A549 (cell line): Measurements from ENCODE around the gene PEX7. TPM values are rescaled to one million over a fixed set of nuclear protein-coding genes. Genes with fewer than 3 reads are reported as not detected.

Experiments used
- ATAC-seq, 2 experiments: fragments of 200-7000 bp in 1 of 2; fragments of >200 bp in 1 of 2; cut with Nextera tagmentation in 1 of 2; cut with Tn5 transposase in 1 of 2; 3 replicates each; pipeline versions ENCODE4 v1.8.0 to v1.9.1; 2018 to 2020; ENCODE audit warnings: mild to moderate bottlenecking in 1 of 2, moderate library complexity in 1 of 2
- CTCF ChIA-PET: fragments of 300-600 bp; sonication (Branson Sonifier 250); formaldehyde crosslinking; extraction: SDS; loops from one replicate; lab custom pipeline; 2021; ENCODE audit warnings: antibody characterized with exemption, inconsistent platforms; lab: Yijun Ruan, JAX
- POLR2A ChIA-PET: fragments of 350-600 bp; formaldehyde crosslinking; extraction: SDS; loops from one replicate; lab custom pipeline; 2021; ENCODE audit warnings: antibody characterized with exemption, inconsistent platforms; lab: Yijun Ruan, JAX
- DNase-seq, 2 experiments: peaks; one replicate each; pipeline versions ENCODE4 v3.0.0 to v3.0.0-alpha.2; 2011 to 2016; ENCODE audit warnings: low read depth in 1 of 2, low spot score in 1 of 2
- FAIRE-seq: peaks from 2 replicates; lab custom pipeline; 2011; peaks lifted over from hg19 to GRCh38; lab: Jason Lieb, UNC
- H3K27ac ChIP-seq, 2 experiments: fragments of >200 bp; sonication (Bioruptor Twin); formaldehyde crosslinking; 3 replicates each; pipeline ENCODE4 v1.5.1; 2016 to 2017
- H3K4me1 ChIP-seq: fragments of >200 bp; sonication (Bioruptor Twin); formaldehyde crosslinking; 3 replicates; pipeline ENCODE4 v1.6.1; 2016
- H3K4me2 ChIP-seq: fragments of >200 bp; sonication (Bioruptor Twin); formaldehyde crosslinking; 3 replicates; pipeline ENCODE4 v1.6.1; 2016
- H3K4me3 ChIP-seq: fragments of >200 bp; sonication (Bioruptor Twin); formaldehyde crosslinking; 3 replicates; pipeline ENCODE4 v1.5.1; 2016
- H3K9me3 ChIP-seq: fragments of >200 bp; sonication (Bioruptor Twin); formaldehyde crosslinking; 3 replicates; pipeline ENCODE4 v1.6.1; 2016
- BHLHE40 ChIP-seq: IDR thresholded peaks from 2 replicates; pipeline ENCODE4 v1.6.1; 2012; ENCODE audit warnings: low read depth, low read length, inconsistent platforms
- CBX2 ChIP-seq: fragments of 200-600 bp; sonication (generic); IDR thresholded peaks from 2 replicates; pipeline ENCODE4 v1.6.1; 2016; ENCODE audit warnings: low read depth, mild to moderate bottlenecking, borderline replicate concordance
- CHD2 ChIP-seq: fragments of 150-350 bp; IDR thresholded peaks from 2 replicates; pipeline ENCODE4 v1.6.1; 2014; ENCODE audit warnings: low read length; ENCODE audit not compliant: partially characterized antibody
- CHD4 ChIP-seq: fragments of 200-600 bp; sonication (generic); IDR thresholded peaks from 2 replicates; pipeline ENCODE4 v1.6.1; 2016; ENCODE audit warnings: antibody characterized with exemption, mild to moderate bottlenecking, borderline replicate concordance
- EHF ChIP-seq: fragments of 250-450 bp; sonication (Bioruptor Pico); IDR thresholded peaks from 2 replicates; pipeline ENCODE4 v1.5.0; 2020; ENCODE audit warnings: mild to moderate bottlenecking
- FOSL2 ChIP-seq, 2 experiments: fragments of 450-650 bp in 1 of 2; fragments of >200 bp in 1 of 2; sonication (Bioruptor Twin) in 1 of 2; formaldehyde crosslinking; IDR thresholded peaks; 2 replicates each; pipeline versions ENCODE4 v1.5.0 to v1.6.1; 2016 to 2020; ENCODE audit warnings: mild to moderate bottlenecking in 1 of 2, moderate library complexity in 1 of 2
- FOXS1 ChIP-seq: fragments of 250-450 bp; sonication (Bioruptor Pico); IDR thresholded peaks from 2 replicates; pipeline ENCODE4 v1.5.0; 2020; ENCODE audit warnings: mild to moderate bottlenecking, moderate library complexity
- HDAC2 ChIP-seq: fragments of 200-600 bp; sonication (generic); IDR thresholded peaks from 2 replicates; pipeline ENCODE4 v1.6.1; 2016
- HOXA7 ChIP-seq: fragments of 250-450 bp; sonication (Bioruptor Pico); IDR thresholded peaks from 2 replicates; pipeline ENCODE4 v1.5.0; 2020; ENCODE audit warnings: mild to moderate bottlenecking, moderate library complexity
- HOXB13 ChIP-seq: fragments of 250-450 bp; sonication (Bioruptor Pico); IDR thresholded peaks from 2 replicates; pipeline ENCODE4 v1.5.0; 2020; ENCODE audit warnings: low read depth, mild to moderate bottlenecking, moderate library complexity
- HOXB5 ChIP-seq: fragments of 250-450 bp; sonication (Bioruptor Pico); IDR thresholded peaks from 2 replicates; pipeline ENCODE4 v1.5.0; 2020; ENCODE audit warnings: mild to moderate bottlenecking, moderate library complexity
- JUN ChIP-seq, 2 experiments: fragments of >200 bp; sonication (Bioruptor Twin); formaldehyde crosslinking; IDR thresholded peaks; 2 replicates in 1 of 2; 3 replicates in 1 of 2; pipeline ENCODE4 v1.6.1; 2016 to 2017
- JUNB ChIP-seq: fragments of >200 bp; sonication (Bioruptor Twin); formaldehyde crosslinking; IDR thresholded peaks from 2 replicates; pipeline ENCODE4 v1.6.1; 2016
- KDM1A ChIP-seq: fragments of 200-600 bp; sonication (generic); IDR thresholded peaks from 2 replicates; pipeline ENCODE4 v1.6.1; 2016; ENCODE audit warnings: low read depth, mild to moderate bottlenecking
- KDM5A ChIP-seq: fragments of 200-600 bp; sonication (generic); IDR thresholded peaks from 2 replicates; pipeline ENCODE4 v1.6.1; 2016; ENCODE audit warnings: antibody characterized with exemption, mild to moderate bottlenecking
- MAFK ChIP-seq: fragments of 450-650 bp; IDR thresholded peaks from 2 replicates; pipeline ENCODE4 v1.6.1; 2014; ENCODE audit not compliant: partially characterized antibody
- MYC ChIP-seq: IDR thresholded peaks from 2 replicates; pipeline ENCODE4 v1.6.1; 2012; ENCODE audit warnings: mild to moderate bottlenecking, inconsistent platforms, low read length, improper control_type of control experiment, borderline replicate concordance
- NPAS2 ChIP-seq: fragments of 250-450 bp; sonication (Bioruptor Pico); IDR thresholded peaks from 2 replicates; pipeline ENCODE4 v1.8.0; 2022; ENCODE audit warnings: mild to moderate bottlenecking, moderate library complexity, borderline replicate concordance
- NR3C1 ChIP-seq: fragments of >200 bp; sonication (Bioruptor Twin); formaldehyde crosslinking; IDR thresholded peaks from 3 replicates; pipeline ENCODE4 v1.6.1; 2017
- RAD21 ChIP-seq, 2 experiments: fragments of >200 bp in 1 of 2; sonication (Bioruptor Twin) in 1 of 2; formaldehyde crosslinking in 1 of 2; IDR thresholded peaks in 1 of 2; conservative IDR thresholded peaks in 1 of 2; 2 replicates in 1 of 2; 3 replicates in 1 of 2; pipeline ENCODE4 v1.6.1; 2012 to 2018; ENCODE audit warnings: inconsistent platforms in 1 of 2
- RNF2 ChIP-seq: fragments of 200-600 bp; sonication (generic); IDR thresholded peaks from 2 replicates; pipeline ENCODE4 v1.6.1; 2016; ENCODE audit warnings: low read depth, mild to moderate bottlenecking, antibody characterized with exemption, moderate library complexity, borderline replicate concordance
- TFCP2L1 ChIP-seq: fragments of 250-450 bp; sonication (Bioruptor Pico); IDR thresholded peaks from 2 replicates; pipeline ENCODE4 v1.5.0; 2021; ENCODE audit warnings: mild to moderate bottlenecking
- TP53 ChIP-seq: fragments of 250-450 bp; sonication (Bioruptor Pico); IDR thresholded peaks from 2 replicates; pipeline ENCODE4 v1.5.0; 2021; ENCODE audit warnings: mild to moderate bottlenecking, moderate library complexity
- ZFP36 ChIP-seq: fragments of 450-650 bp; IDR thresholded peaks from 2 replicates; pipeline ENCODE4 v1.6.1; 2014; ENCODE audit warnings: borderline replicate concordance; ENCODE audit not compliant: partially characterized antibody
- WGBS: methylation state at CpG from one replicate; pipeline ENCODE4 v1.1.6; 2017; ENCODE audit errors: missing lambda C conversion rate; 5-methylcytosine and 5-hydroxymethylcytosine counted together
- polyA plus RNA-seq, 4 experiments: library from polyadenylated mRNA; depleted of rRNA in 3 of 4; stranded (reverse); fragments of >200 nt; fragmentation: RNase III in 1 of 4; extraction: RNeasy Plus Mini Kit Qiagen cat#74134 plus additional on column Dnase treatment in 1 of 4; gene quantifications; 2 replicates in 3 of 4; 3 replicates in 1 of 4; pipeline ENCODE4 v1.2.3, GENCODE V29; 2011 to 2017
- TF ChIP-seq, protein P1 (sequence below): fragments of 250-450 bp; sonication (Bioruptor Pico); IDR thresholded peaks from 2 replicates; pipeline ENCODE4 v1.5.0; 2021; ENCODE audit warnings: mild to moderate bottlenecking, moderate library complexity, borderline replicate concordance
- TF ChIP-seq, protein P2 (sequence below): fragments of 450-650 bp; IDR thresholded peaks from 2 replicates; pipeline ENCODE4 v1.6.1; 2014; ENCODE audit warnings: antibody characterized with exemption
- TF ChIP-seq, protein P3 (sequence below): fragments of 250-450 bp; sonication (Bioruptor Pico); IDR thresholded peaks from 2 replicates; pipeline ENCODE4 v1.5.0; 2020; ENCODE audit warnings: low read depth, mild to moderate bottlenecking, moderate library complexity

PEX7 gene
- polyA plus RNA-seq, 2 of the 4 experiments (the other 2 are of a cell fraction): 6.9 to 9.6 TPM

DNA sequence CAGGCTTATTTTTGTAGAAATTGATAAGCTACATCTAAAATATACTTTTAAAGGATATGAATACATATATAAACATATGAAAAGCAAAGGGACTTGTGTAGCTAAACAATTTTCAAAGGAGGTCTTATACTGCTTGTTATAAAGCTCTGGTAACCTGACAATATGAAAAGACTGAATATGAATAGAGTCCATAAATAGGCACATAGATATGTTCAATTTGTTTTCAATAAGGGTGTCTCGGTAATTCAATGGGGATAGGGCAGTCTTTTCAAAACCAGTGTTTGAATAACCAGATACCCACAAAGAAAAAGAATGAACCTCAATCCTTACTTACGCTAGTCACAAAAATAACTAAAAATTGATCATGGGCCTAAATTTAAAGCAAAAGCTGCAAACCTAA, 20.8 kb upstream of the PEX7 start:
- Histone ChIP-seq H3K27ac (no peak overlapping the region), H3K9me3 (no peaks in the 10 kb centered on the region), H3K4me3 (no peak overlapping the region), H3K4me1 (no peaks in the 10 kb centered on the region), H3K4me2 (no peak overlapping the region)
- ChIA-PET CTCF (interaction anchor here (2.0 kb wide), 1 partner anchor 9 kb away, joined by 14 read pairs; the partner anchor contains the start of gene MAP3K5), POLR2A (interaction anchor here (0.6 kb wide), 1 partner anchor 1166 kb away, joined by 3 read pairs; no protein-coding TSS in a partner anchor)
- 64% methylated on average over 2 of the region's 2 CpGs for WGBS
- TF ChIP-seq JUNB (no peak), RAD21 (conservative IDR thresholded peaks at IDR 0.05 in 1 of 2, IDR thresholded peaks at IDR 0.05 in 1 of 2) (no peak), TP53 (CRISPR knock-in tag) (no peak), FOSL2 (IDR thresholded peaks at IDR 0.05) (no peak), FOSL2 (CRISPR knock-in tag; IDR thresholded peaks at IDR 0.05) (no peak), NR3C1 (no peak), CHD2 (no peak), KDM5A (no peak), RNF2 (no peak), TFCP2L1 (CRISPR knock-in tag) (no peak), ZFP36 (no peak), HOXA7 (CRISPR knock-in tag) (no peak), HDAC2 (no peak), BHLHE40 (no peak), CHD4 (no peak), MYC (no peak), KDM1A (no peak), CBX2 (no peak), MAFK (no peak)
- TF ChIP-seq, protein P1, sequence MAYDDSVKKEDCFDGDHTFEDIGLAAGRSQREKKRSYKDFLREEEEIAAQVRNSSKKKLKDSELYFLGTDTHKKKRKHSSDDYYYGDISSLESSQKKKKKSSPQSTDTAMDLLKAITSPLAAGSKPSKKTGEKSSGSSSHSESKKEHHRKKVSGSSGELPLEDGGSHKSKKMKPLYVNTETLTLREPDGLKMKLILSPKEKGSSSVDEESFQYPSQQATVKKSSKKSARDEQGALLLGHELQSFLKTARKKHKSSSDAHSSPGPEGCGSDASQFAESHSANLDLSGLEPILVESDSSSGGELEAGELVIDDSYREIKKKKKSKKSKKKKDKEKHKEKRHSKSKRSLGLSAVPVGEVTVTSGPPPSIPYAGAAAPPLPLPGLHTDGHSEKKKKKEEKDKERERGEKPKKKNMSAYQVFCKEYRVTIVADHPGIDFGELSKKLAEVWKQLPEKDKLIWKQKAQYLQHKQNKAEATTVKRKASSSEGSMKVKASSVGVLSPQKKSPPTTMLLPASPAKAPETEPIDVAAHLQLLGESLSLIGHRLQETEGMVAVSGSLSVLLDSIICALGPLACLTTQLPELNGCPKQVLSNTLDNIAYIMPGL (CRISPR knock-in tag): no peak
- DNase-seq (no peak), ATAC-seq (no peak), FAIRE-seq (no peak)

DNA sequence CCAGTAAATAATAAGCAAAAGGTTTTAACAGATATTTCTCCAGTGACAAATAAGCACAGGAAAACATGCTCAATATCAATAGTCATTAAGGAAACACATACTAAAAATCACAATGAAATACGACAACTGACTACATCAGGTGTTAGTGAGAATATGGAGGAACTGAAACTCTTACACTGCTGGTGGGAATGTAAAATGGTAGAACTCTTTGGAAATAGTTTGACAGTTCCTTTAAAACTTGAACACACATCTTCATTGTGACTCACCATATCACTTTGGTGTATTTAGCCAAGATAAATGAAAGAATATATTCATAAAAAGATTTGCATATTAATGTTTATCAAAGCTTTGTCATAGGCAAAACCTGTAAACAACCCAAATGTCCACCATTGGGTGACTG, 18.8 kb upstream of the PEX7 start:
- no peak overlapping the region for H3K4me3 ChIP-seq
- H3K4me2 ChIP-seq: no peak overlapping the region
- WGBS: 95% methylated on average over 1 of the region's 1 CpG
- H3K9me3 ChIP-seq: no peaks in the 10 kb centered on the region
- no peak for FAIRE-seq
- ATAC-seq: no peak
- H3K27ac ChIP-seq: no peak overlapping the region
- CTCF ChIA-PET: interaction anchor here (1.5 kb wide), 1 partner anchor 10 kb away, joined by 3 read pairs; no protein-coding TSS in a partner anchor
- no peak for DNase-seq
- TF ChIP-seq, protein P2, sequence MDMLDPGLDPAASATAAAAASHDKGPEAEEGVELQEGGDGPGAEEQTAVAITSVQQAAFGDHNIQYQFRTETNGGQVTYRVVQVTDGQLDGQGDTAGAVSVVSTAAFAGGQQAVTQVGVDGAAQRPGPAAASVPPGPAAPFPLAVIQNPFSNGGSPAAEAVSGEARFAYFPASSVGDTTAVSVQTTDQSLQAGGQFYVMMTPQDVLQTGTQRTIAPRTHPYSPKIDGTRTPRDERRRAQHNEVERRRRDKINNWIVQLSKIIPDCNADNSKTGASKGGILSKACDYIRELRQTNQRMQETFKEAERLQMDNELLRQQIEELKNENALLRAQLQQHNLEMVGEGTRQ: no peak
- TF ChIP-seq KDM5A (no peak), ZFP36 (no peak), FOXS1 (CRISPR knock-in tag) (no peak), HOXB5 (no peak), NPAS2 (CRISPR knock-in tag) (no peak), TFCP2L1 (CRISPR knock-in tag) (no peak), HOXB13 (no peak), CHD2 (no peak), EHF (CRISPR knock-in tag) (no peak), HOXA7 (CRISPR knock-in tag) (no peak), RNF2 (no peak), MAFK (no peak), JUN (IDR thresholded peaks at IDR 0.05) (no peak), JUNB (no peak), MYC (no peak)
- TF ChIP-seq, protein P3, sequence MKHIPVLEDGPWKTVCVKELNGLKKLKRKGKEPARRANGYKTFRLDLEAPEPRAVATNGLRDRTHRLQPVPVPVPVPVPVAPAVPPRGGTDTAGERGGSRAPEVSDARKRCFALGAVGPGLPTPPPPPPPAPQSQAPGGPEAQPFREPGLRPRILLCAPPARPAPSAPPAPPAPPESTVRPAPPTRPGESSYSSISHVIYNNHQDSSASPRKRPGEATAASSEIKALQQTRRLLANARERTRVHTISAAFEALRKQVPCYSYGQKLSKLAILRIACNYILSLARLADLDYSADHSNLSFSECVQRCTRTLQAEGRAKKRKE: no peak
- H3K4me1 ChIP-seq: no peaks in the 10 kb centered on the region
- POLR2A ChIA-PET: no interaction called here
